Psoas muscle (tissue), 8 donors: Measurements from ENCODE around the gene RANBP9. TPM values are rescaled to one million over a fixed set of nuclear protein-coding genes. Genes with fewer than 3 reads are reported as not detected.

ENCODE experiments used
- ATAC-seq, 4 donors: fragments of 200-7000 bp; cut with Tn5 transposase; one replicate each; pipeline ENCODE4 v1.9.1; 2020; ENCODE audit warnings: moderate library complexity in 3 of 4, mild to moderate bottlenecking in 2 of 4
- DNase-seq, 2 donors: peaks; one replicate each; pipeline ENCODE4 v3.0.0-alpha.2; 2020
- H3K27ac ChIP-seq: fragments of 200-600 bp; one replicate; pipeline ENCODE4 v1.8.0; 2022
- H3K27me3 ChIP-seq, 3 donors: fragments of 200-600 bp in 1 of 3; one replicate each; pipeline versions ENCODE4 v1.6.1 to v1.8.0; 2013 to 2022; ENCODE audit warnings: low read length in 2 of 3, mild to moderate bottlenecking in 2 of 3, moderate library complexity in 1 of 3; ENCODE audit not compliant: insufficient read depth in 3 of 3
- H3K36me3 ChIP-seq, 2 donors: fragments of 200-600 bp in 1 of 2; one replicate each; pipeline versions ENCODE4 v1.6.1 to v1.8.0; 2013 to 2022; ENCODE audit warnings: low read depth in 1 of 2, mild to moderate bottlenecking in 1 of 2, moderate library complexity in 1 of 2; ENCODE audit not compliant: insufficient read depth in 1 of 2
- H3K4me1 ChIP-seq: fragments of 200-600 bp; one replicate; pipeline ENCODE4 v1.8.0; 2022
- H3K4me3 ChIP-seq: fragments of 200-600 bp; one replicate; pipeline ENCODE4 v1.8.0; 2022; ENCODE audit warnings: mild to moderate bottlenecking
- H3K9me3 ChIP-seq: fragments of 200-600 bp; one replicate; pipeline ENCODE4 v1.8.0; 2022
- CTCF ChIP-seq: fragments of 200-600 bp; IDR thresholded peaks from one replicate; pipeline ENCODE4 v1.8.0; 2022; ENCODE audit warnings: antibody characterized with exemption
- WGBS, 3 donors: extraction: QIAGEN DNeasy Blood & Tissue Kit; methylation state at CpG; one replicate each; pipeline versions ENCODE4 v1.1.6 to v1.1.7; 2013; 5-methylcytosine and 5-hydroxymethylcytosine counted together
- intact Hi-C, 2 donors: fragments of 100-400 bp; cut with DNase I; formaldehyde crosslinking; loops; one replicate each; pipeline versions ENCODE4 v1.11.0 to v1.14.2; 2022
- polyA plus RNA-seq, 3 donors: library from polyadenylated mRNA; stranded (reverse); fragments of 200-250 nt; gene quantifications; one replicate each; pipeline ENCODE4 v1.2.3, GENCODE V29; 2013
- total RNA-seq, 4 donors: library from RNA; stranded (reverse); fragmentation: NEBNext Ultra II Directional in 2 of 4; extraction: Animal tissue kit (Norgen Biotek cat#: 25700) in 2 of 4; gene quantifications; one replicate each; pipeline versions ENCODE4 v1.2.1 to v1.2.4, GENCODE V29; 2021 to 2023
- donor health status: healthy with polysubstance abuse.
- donor health status: DM: no; HTN: no; CAD: no; lungs with moderate emphysema.
- donor health status: Bipolar disorder and iron deficiency.
- donor health status: healthy.
- donor health status: DM: yes; HTN: yes; CAD: no.
- donor health status: DM: no; HTN: no; CAD: no.
- donor health status: DM: no; HTN: no; CAD: no.
- donor health status: DM: yes; HTN: yes; CAD: no.

RANBP9 gene
- total and polyA plus RNA-seq, 7 donors: 22.3 to 72.6 (median 53.0) TPM

- H3K4me1 ChIP-seq: peaks cover 19% of the 10 kb centered on the region
- H3K27ac ChIP-seq: peak within 1 kb of the TSS; percentile 95
- intact Hi-C loops: loop anchor here (2.0 to 5.0 kb wide), 2 partner anchors 40 to 97 kb away; partner anchors contain the start of genes RANBP9 (in 2 of the 2) and SIRT5 (in 1 of the 2)
- peak; percentile 86 for TF ChIP-seq CTCF
- peak within 1 kb of the TSS; percentile 75 for H3K4me3 ChIP-seq
- H3K36me3 ChIP-seq: peaks cover 10 to 50% of the 10 kb centered on the region in 2 donors
- no peaks in the 10 kb centered on the region for H3K27me3 ChIP-seq
- DNase-seq (peak; percentile 97 to 99), ATAC-seq (peak; percentile 95 to 98 (median 96))
- 0 to 1% (median 0%) methylated on average over 81 to 85 of the region's 85 CpGs for WGBS, 3 donors
- H3K9me3 ChIP-seq: no peaks in the 10 kb centered on the region
These were observed 96.5 kb downstream of the RANBP9 start, which contains the start of gene NOL7 for GRCh38 chr6:13614926-13615791. Gene NOL7, plus strand, starts transcription at chr6:13615335. Its CDS starts 24 bp downstream, at chr6:13615359.

GRCh38 chr6:13614126-13614925 is 97.3 kb downstream of the RANBP9 start:
- Histone ChIP-seq H3K4me1 (peaks cover 19% of the 10 kb centered on the region), H3K36me3 (peaks cover 10 to 47% of the 10 kb centered on the region in 2 donors), H3K27ac (peak overlapping the region; percentile 95), H3K4me3 (peak overlapping the region; percentile 75), H3K9me3 (no peaks in the 10 kb centered on the region), H3K27me3 (no peaks in the 10 kb centered on the region)
- 5 to 6% (median 6%) methylated on average over 38 of the region's 38 CpGs for WGBS, 3 donors
- intact Hi-C loops: loop anchor here in 1 of 2 donors (2.0 kb wide), 1 partner anchor 40 kb away; the partner anchor contains the start of gene SIRT5
- ATAC-seq (peak; percentile 40 to 59 (median 54)), DNase-seq (peak; percentile 58 to 74)
- no peak for TF ChIP-seq CTCF

- DNase-seq (no peak), ATAC-seq (no peak)
- 69 to 74% (median 71%) methylated on average over 3 of the region's 3 CpGs for WGBS, 3 donors
- intact Hi-C loops: no loop called here
- Histone ChIP-seq H3K27ac (peak overlapping the region; percentile 95), H3K27me3 (no peaks in the 10 kb centered on the region), H3K36me3 (peaks cover 6 to 47% of the 10 kb centered on the region in 2 donors), H3K9me3 (no peaks in the 10 kb centered on the region), H3K4me1 (peaks cover 19% of the 10 kb centered on the region), H3K4me3 (no peak overlapping the region)
- TF ChIP-seq CTCF: no peak
These were observed 98.5 kb downstream of the RANBP9 start for GRCh38 chr6:13613029-13613594.

GRCh38 chr6:13611715-13612114 is 99.9 kb downstream of the RANBP9 start:
- peak overlapping the region; percentile 5 for H3K4me3 ChIP-seq
- intact Hi-C loops: no loop called here

More at GRCh38 chr6:13611715-13612114, 99.9 kb downstream of the RANBP9 start:
- Histone ChIP-seq H3K27me3 (no peaks in the 10 kb centered on the region), H3K4me1 (peaks cover 18% of the 10 kb centered on the region), H3K36me3 (peaks cover 0 to 46% of the 10 kb centered on the region in 2 donors), H3K9me3 (no peaks in the 10 kb centered on the region), H3K27ac (peak overlapping the region; percentile 79)
- no peak for TF ChIP-seq CTCF
- WGBS, 3 donors: 46 to 61% (median 48%) methylated on average over 4 of the region's 4 CpGs
- no peak for DNase-seq
- no peak for ATAC-seq
